PC-9 (cell line): ENCODE measurements around the gene KRT222. TPM values are rescaled to one million over a fixed set of nuclear protein-coding genes. Genes with fewer than 3 reads are reported as not detected.

Experiments
- BruUV-seq: library from RNA; stranded (reverse); fragments of 400-500 nt; replicated peaks from 2 replicates; lab custom pipeline; 2021; lab: Mats Ljungman, UMichigan
- CTCF ChIA-PET: fragments of 300-600 bp; sonication (Branson Sonifier 250); formaldehyde crosslinking; loops from one replicate; lab custom pipeline; 2022; ENCODE audit warnings: antibody characterized with exemption; lab: Charles Lee
- POLR2A ChIA-PET: fragments of 300-600 bp; sonication (Branson Sonifier 250); formaldehyde crosslinking; loops from one replicate; lab custom pipeline; 2022; ENCODE audit warnings: antibody characterized with exemption; ENCODE audit not compliant: unreplicated experiment; lab: Charles Lee
- DNase-seq, 2 experiments: peaks; one replicate each; pipeline versions ENCODE4 v3.0.0 to v3.0.0-alpha.2; 2015 to 2022; ENCODE audit warnings: mixed read lengths in 1 of 2
- H2AFZ ChIP-seq: fragments of 200-600 bp; sonication (generic); 2 replicates; pipeline ENCODE4 v1.8.1; 2017; ENCODE audit warnings: antibody characterized with exemption
- H3F3A ChIP-seq: fragments of 200-600 bp; sonication (generic); 2 replicates; pipeline ENCODE4 v1.8.1; 2017; ENCODE audit warnings: antibody characterized with exemption, mild to moderate bottlenecking, low read depth; ENCODE audit not compliant: insufficient read depth
- H3K27ac ChIP-seq: fragments of 200-600 bp; sonication (generic); 2 replicates; pipeline ENCODE4 v1.6.1; 2016; ENCODE audit warnings: mixed run types
- H3K27me3 ChIP-seq: fragments of 200-600 bp; sonication (generic); 2 replicates; pipeline ENCODE4 v1.6.1; 2016; ENCODE audit warnings: low read depth, mixed run types; ENCODE audit not compliant: insufficient read depth
- H3K36me3 ChIP-seq: fragments of 200-600 bp; sonication (generic); 2 replicates; pipeline ENCODE4 v1.6.1; 2016; ENCODE audit warnings: low read depth, mixed run types
- H3K4me1 ChIP-seq: fragments of 200-600 bp; sonication (generic); replicated peaks from 2 replicates; pipeline ENCODE4 v1.6.1; 2016; ENCODE audit warnings: mixed run types; ENCODE audit not compliant: insufficient read depth
- H3K4me2 ChIP-seq: fragments of 200-600 bp; sonication (generic); 2 replicates; pipeline ENCODE4 v1.6.1; 2017; ENCODE audit warnings: mixed run types
- H3K4me3 ChIP-seq: fragments of 200-600 bp; sonication (generic); 2 replicates; pipeline ENCODE4 v1.6.1; 2016; ENCODE audit warnings: mixed run types
- H3K79me2 ChIP-seq: fragments of 200-600 bp; sonication (generic); 2 replicates; pipeline ENCODE4 v1.6.1; 2017; ENCODE audit warnings: low read depth, mixed run types
- H3K9me2 ChIP-seq: fragments of 200-600 bp; sonication (generic); 2 replicates; pipeline ENCODE4 v1.8.1; 2017; ENCODE audit warnings: mild to moderate bottlenecking; ENCODE audit not compliant: insufficient read depth
- H3K9me3 ChIP-seq: fragments of 200-600 bp; sonication (generic); 2 replicates; pipeline ENCODE4 v1.8.1; 2016; ENCODE audit warnings: low read depth; ENCODE audit not compliant: insufficient read depth
- H4K20me1 ChIP-seq: fragments of 200-600 bp; sonication (generic); 2 replicates; pipeline ENCODE4 v1.8.1; 2017; ENCODE audit not compliant: insufficient read depth
- CTCF ChIP-seq: fragments of 200-600 bp; sonication (generic); conservative IDR thresholded peaks from 2 replicates; pipeline ENCODE4 v1.6.1; 2017; ENCODE audit warnings: mixed run types, antibody characterized with exemption, mild to moderate bottlenecking, moderate library complexity
- EZH2 ChIP-seq: fragments of 200-600 bp; sonication (generic); IDR thresholded peaks from 2 replicates; pipeline ENCODE4 v1.8.0; 2017; ENCODE audit warnings: antibody characterized with exemption, low read depth
- intact Hi-C: fragments of 100-400 bp; cut with micrococcal nuclease; formaldehyde crosslinking; loops from one replicate; pipeline ENCODE4 v1.10.0; 2022; ENCODE audit not compliant: unreplicated experiment
- total RNA-seq: library from RNA; stranded (reverse); gene quantifications from 2 replicates; pipeline ENCODE4 v1.2.3, GENCODE V29; 2021

KRT222 gene
- total RNA-seq, 1 experiment from 2014 or later: not detected

GRCh38 chr17:40699853-40700252 lies 34.9 kb upstream of the KRT222 start:
- H3K4me1 ChIP-seq: peaks cover 46% of the 10 kb centered on the region
- no peak overlapping the region for H3K4me3 ChIP-seq
- no peak overlapping the region for H3K4me2 ChIP-seq
- H4K20me1 ChIP-seq: no peaks in the 10 kb centered on the region
- no peaks in the 10 kb centered on the region for H3K9me3 ChIP-seq
- no peak overlapping the region for H2AFZ ChIP-seq
- intact Hi-C loops: no loop called here
- BruUV-seq: no TSS peak
- CTCF ChIA-PET: interaction anchor here (0.6 kb wide), 1 partner anchor 452 kb away, joined by 3 read pairs; no protein-coding TSS in a partner anchor
- H3K36me3 ChIP-seq: no peaks in the 10 kb centered on the region
- no peak for DNase-seq
- H3K27me3 ChIP-seq: no peaks in the 10 kb centered on the region
- no peaks in the 10 kb centered on the region for H3K79me2 ChIP-seq
- peaks cover 40% of the 10 kb centered on the region for H3F3A ChIP-seq
- TF ChIP-seq EZH2 (no peak), CTCF (no peak)
- no peaks in the 10 kb centered on the region for H3K9me2 ChIP-seq
- POLR2A ChIA-PET: no interaction called here
- no peak overlapping the region for H3K27ac ChIP-seq

GRCh38 chr17:40699371-40699770 lies 34.4 kb upstream of the KRT222 start:
- Histone ChIP-seq H3K4me3 (no peak overlapping the region), H3K79me2 (no peaks in the 10 kb centered on the region), H2AFZ (no peak overlapping the region), H3K4me2 (no peak overlapping the region), H3K27me3 (no peaks in the 10 kb centered on the region), H3K9me3 (no peaks in the 10 kb centered on the region), H3F3A (peaks cover 43% of the 10 kb centered on the region), H3K9me2 (no peaks in the 10 kb centered on the region), H4K20me1 (no peaks in the 10 kb centered on the region), H3K4me1 (peaks cover 45% of the 10 kb centered on the region), H3K36me3 (no peaks in the 10 kb centered on the region), H3K27ac (no peak overlapping the region)
- ChIA-PET POLR2A (no interaction called here), CTCF (interaction anchor here (0.6 kb wide), 1 partner anchor 452 kb away, joined by 3 read pairs; no protein-coding TSS in a partner anchor)
- intact Hi-C loops: no loop called here
- no TSS peak for BruUV-seq
- no peak for TF ChIP-seq EZH2
- TF ChIP-seq CTCF: no peak
- DNase-seq: no peak

DNA sequence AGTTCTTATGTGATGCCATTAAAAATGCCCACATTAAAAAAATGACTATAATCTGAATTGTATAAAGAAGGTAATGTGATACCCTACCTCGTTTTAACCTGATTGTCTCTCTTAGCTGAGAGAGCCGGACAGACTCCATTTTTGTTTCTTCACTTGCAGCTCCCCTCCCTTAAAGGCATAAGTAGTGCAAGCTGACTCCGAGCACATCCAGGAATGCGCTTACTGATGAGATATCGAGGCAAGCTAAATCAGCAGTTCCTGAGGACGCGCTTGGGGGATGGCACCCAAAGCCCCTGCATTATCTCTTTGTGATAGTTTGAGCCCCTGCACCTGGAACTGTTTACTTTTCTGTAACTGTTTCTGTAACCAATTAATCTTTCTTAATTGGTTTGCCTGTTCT lies 32.3 kb upstream of the KRT222 start:
- H3K4me2 ChIP-seq: 0 out of 2 replicates have a peak overlapping the region, but pooled peaks have one; percentile 13

More for the DNA sequence above, 32.3 kb upstream of the KRT222 start:
- ChIA-PET CTCF (interaction anchor here (0.6 kb wide), 1 partner anchor 515 kb away, joined by 3 read pairs; no protein-coding TSS in a partner anchor), POLR2A (no interaction called here)
- Histone ChIP-seq H3K9me2 (no peaks in the 10 kb centered on the region), H3K79me2 (no peaks in the 10 kb centered on the region), H3K4me3 (no peak overlapping the region), H3K27me3 (no peaks in the 10 kb centered on the region), H3K27ac (peak overlapping the region; percentile 42; the same call in 1 of the 2 replicates), H2AFZ (no peak overlapping the region), H3K9me3 (no peaks in the 10 kb centered on the region), H4K20me1 (no peaks in the 10 kb centered on the region), H3K4me1 (peaks cover 46% of the 10 kb centered on the region), H3K36me3 (no peaks in the 10 kb centered on the region), H3F3A (peaks cover 41% of the 10 kb centered on the region)
- BruUV-seq: no TSS peak
- intact Hi-C loops: no loop called here
- no peak for DNase-seq
- TF ChIP-seq EZH2 (no peak), CTCF (no peak)
